DND-41 (cell line): Measurements from ENCODE around the gene PCGF2.

Experiments
- CTCF ChIP-seq: IDR thresholded peaks from 2 replicates; pipeline ENCODE4 v1.5.1; 2012; ENCODE audit warnings: borderline replicate concordance, low read length, moderate library complexity, mild to moderate bottlenecking; ENCODE audit not compliant: poor library complexity, severe bottlenecking; ENCODE audit errors: extremely low read depth
- EZH2 ChIP-seq: IDR thresholded peaks from 3 replicates; pipeline ENCODE4 v1.6.1; 2012; ENCODE audit warnings: borderline replicate concordance, low read depth, mild to moderate bottlenecking, moderate library complexity, low read length, inconsistent platforms; ENCODE audit not compliant: severe bottlenecking

DNA sequence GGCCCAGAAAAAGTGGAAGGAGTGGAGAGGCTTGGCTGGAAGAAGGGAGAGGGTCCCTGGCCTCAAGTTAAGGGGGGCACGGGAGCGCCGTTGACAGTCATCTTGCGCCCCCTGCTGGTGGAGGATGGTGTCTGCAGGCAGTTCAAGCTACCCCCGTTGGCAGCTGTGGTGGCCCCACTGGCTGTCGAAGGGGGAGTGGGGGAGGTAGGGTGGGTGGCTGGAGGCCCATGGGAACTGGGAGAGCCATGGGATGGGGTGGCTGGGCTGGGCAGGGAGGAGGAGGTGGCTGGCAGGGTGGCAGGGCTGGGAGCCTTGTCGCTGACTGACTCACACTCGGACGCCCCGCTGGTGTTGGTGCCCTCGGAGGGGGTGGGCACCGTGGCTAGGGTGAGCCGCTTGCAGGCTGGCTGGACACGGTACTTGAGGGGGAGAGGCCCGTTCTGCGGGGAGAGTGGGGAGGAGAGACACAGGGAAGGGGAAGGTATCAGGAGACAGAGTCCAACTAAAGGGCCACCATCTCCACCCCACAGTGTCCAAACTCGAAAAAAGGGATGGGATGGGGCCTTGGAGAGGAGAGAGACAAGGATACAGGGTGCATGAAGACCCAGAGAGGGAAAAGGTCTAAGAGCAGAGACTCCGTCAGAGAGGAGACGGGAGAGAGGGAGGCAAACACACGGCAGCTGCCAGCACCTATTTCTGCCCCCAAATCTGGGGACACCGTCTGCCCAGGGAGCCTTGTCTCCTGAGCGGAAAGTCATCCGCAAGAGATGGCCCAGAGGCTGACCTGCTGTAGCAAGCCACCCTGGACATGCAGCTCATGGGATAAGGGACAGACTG is 12.8 kb downstream of the PCGF2 start:
- TF ChIP-seq CTCF (peak; percentile 98), EZH2 (no peak)
